SK-N-SH treated with all-trans-retinoic acid at 6 μM for 48 hours (cell line): ENCODE measurements around the gene LYL1.

Experiments used
- ATAC-seq: fragments of 200-7000 bp; cut with Tn5 transposase; 3 replicates; pipeline ENCODE4 v1.9.1; 2020; ENCODE audit warnings: mild to moderate bottlenecking, moderate library complexity
- ARNTL ChIP-seq: fragments of 450-650 bp; formaldehyde crosslinking; IDR thresholded peaks from 2 replicates; pipeline ENCODE4 v1.5.0; 2020; ENCODE audit warnings: low read depth, mild to moderate bottlenecking, moderate library complexity, borderline replicate concordance
- BACH2 ChIP-seq: fragments of 250-450 bp; sonication (Bioruptor Pico); IDR thresholded peaks from 2 replicates; pipeline ENCODE4 v1.9.0; 2021; ENCODE audit warnings: mild to moderate bottlenecking, borderline replicate concordance
- CREB5 ChIP-seq: fragments of 250-450 bp; sonication (Bioruptor Pico); IDR thresholded peaks from 2 replicates; pipeline ENCODE4 v1.5.1; 2020; ENCODE audit warnings: low read depth, mild to moderate bottlenecking, moderate library complexity
- CSDC2 ChIP-seq: fragments of 250-450 bp; sonication (Bioruptor Pico); IDR thresholded peaks from 2 replicates; pipeline ENCODE4 v1.5.0; 2020; ENCODE audit warnings: mild to moderate bottlenecking, moderate library complexity
- CSRNP3 ChIP-seq: fragments of 250-450 bp; sonication (Bioruptor Pico); IDR thresholded peaks from 2 replicates; pipeline ENCODE4 v1.5.1; 2021; ENCODE audit warnings: mild to moderate bottlenecking, moderate library complexity
- ESRRG ChIP-seq: fragments of 250-450 bp; sonication (Bioruptor Pico); IDR thresholded peaks from 2 replicates; pipeline ENCODE4 v1.6.1; 2021; ENCODE audit warnings: mild to moderate bottlenecking
- GLIS3 ChIP-seq: fragments of 250-450 bp; sonication (Bioruptor Pico); IDR thresholded peaks from 2 replicates; pipeline ENCODE4 v1.5.0; 2020; ENCODE audit warnings: mild to moderate bottlenecking, moderate library complexity
- ISL1 ChIP-seq: fragments of 250-450 bp; sonication (Bioruptor Pico); IDR thresholded peaks from 2 replicates; pipeline ENCODE4 v2.1.2; 2022; ENCODE audit warnings: mild to moderate bottlenecking, moderate library complexity
- OSR1 ChIP-seq: fragments of 250-450 bp; sonication (Bioruptor Pico); IDR thresholded peaks from 2 replicates; pipeline ENCODE4 v1.8.0; 2022; ENCODE audit warnings: moderate library complexity, mild to moderate bottlenecking, inconsistent platforms
- POU6F1 ChIP-seq: fragments of 250-450 bp; sonication (Bioruptor Pico); IDR thresholded peaks from 2 replicates; pipeline ENCODE4 v1.8.0; 2021; ENCODE audit warnings: low read depth, mild to moderate bottlenecking, moderate library complexity, borderline replicate concordance
- PPARA ChIP-seq: fragments of 250-450 bp; sonication (Bioruptor Pico); IDR thresholded peaks from 2 replicates; pipeline ENCODE4 v1.5.0; 2020; ENCODE audit warnings: mild to moderate bottlenecking, borderline replicate concordance
- RARB ChIP-seq: fragments of 250-450 bp; sonication (Bioruptor Pico); IDR thresholded peaks from 2 replicates; pipeline ENCODE4 v1.8.0; 2021; ENCODE audit warnings: mild to moderate bottlenecking, moderate library complexity
- SNAI2 ChIP-seq: fragments of 250-450 bp; sonication (Bioruptor Pico); IDR thresholded peaks from 2 replicates; pipeline ENCODE4 v1.5.0; 2020; ENCODE audit warnings: mild to moderate bottlenecking, moderate library complexity
- TCF4 ChIP-seq: fragments of 250-450 bp; sonication (Bioruptor Pico); IDR thresholded peaks from 2 replicates; pipeline ENCODE4 v1.8.0; 2021; ENCODE audit warnings: mild to moderate bottlenecking, moderate library complexity, borderline replicate concordance
- TOX ChIP-seq: fragments of 250-450 bp; sonication (Bioruptor Pico); IDR thresholded peaks from 2 replicates; pipeline ENCODE4 v1.8.0; 2021; ENCODE audit warnings: mild to moderate bottlenecking, moderate library complexity, borderline replicate concordance
- TSHZ2 ChIP-seq: fragments of 250-450 bp; sonication (Bioruptor Pico); IDR thresholded peaks from 2 replicates; pipeline ENCODE4 v1.5.0; 2020; ENCODE audit warnings: mild to moderate bottlenecking, moderate library complexity
- ZC3H10 ChIP-seq: fragments of 250-450 bp; sonication (Bioruptor Pico); IDR thresholded peaks from 2 replicates; pipeline ENCODE4 v1.5.1; 2021; ENCODE audit warnings: mild to moderate bottlenecking, moderate library complexity
- ZFP3 ChIP-seq: fragments of 250-450 bp; sonication (Bioruptor Pico); IDR thresholded peaks from 2 replicates; pipeline ENCODE4 v1.5.0; 2020; ENCODE audit warnings: mild to moderate bottlenecking, moderate library complexity
- ZFP30 ChIP-seq: fragments of 450-650 bp; formaldehyde crosslinking; IDR thresholded peaks from 2 replicates; pipeline ENCODE4 v1.5.0; 2022; ENCODE audit warnings: mild to moderate bottlenecking, moderate library complexity
- ZNF565 ChIP-seq: fragments of 450-650 bp; formaldehyde crosslinking; conservative IDR thresholded peaks from 2 replicates; pipeline ENCODE4 v1.5.0; 2020; ENCODE audit warnings: low read depth, mild to moderate bottlenecking, moderate library complexity
- ZNF70 ChIP-seq: fragments of 450-650 bp; formaldehyde crosslinking; IDR thresholded peaks from 2 replicates; pipeline ENCODE4 v1.5.0; 2020; ENCODE audit warnings: mild to moderate bottlenecking, moderate library complexity
- ZNF8 ChIP-seq: fragments of 450-650 bp; formaldehyde crosslinking; IDR thresholded peaks from 2 replicates; pipeline ENCODE4 v1.5.0; 2020; ENCODE audit warnings: mild to moderate bottlenecking, moderate library complexity

Gene LYL1

GRCh38 chr19:13122980-13123957 is 20.6 kb upstream of the LYL1 start:
- TF ChIP-seq ESRRG (CRISPR knock-in tag) = no peak
- TF ChIP-seq TSHZ2 = no peak
- no peak for TF ChIP-seq ISL1 (CRISPR knock-in tag)
- TF ChIP-seq ARNTL (CRISPR knock-in tag) = no peak
- TF ChIP-seq TCF4 (CRISPR knock-in tag) = no peak
- no peak for TF ChIP-seq ZFP3
- TF ChIP-seq ZNF8 (CRISPR knock-in tag) = no peak
- no peak for TF ChIP-seq ZFP30
- no peak for TF ChIP-seq SNAI2 (CRISPR knock-in tag)
- TF ChIP-seq TOX (CRISPR knock-in tag) = no peak
- TF ChIP-seq CREB5 (CRISPR knock-in tag) = no peak
- TF ChIP-seq OSR1 (CRISPR knock-in tag) = no peak
- TF ChIP-seq BACH2 (CRISPR knock-in tag) = no peak
- TF ChIP-seq CSRNP3 = no peak
- TF ChIP-seq PPARA (CRISPR knock-in tag) = no peak
- no peak for TF ChIP-seq ZNF565 (CRISPR knock-in tag)
- no peak for ATAC-seq

GRCh38 chr19:13122275-13122878 is 19.7 kb upstream of the LYL1 start:
- no peak for ATAC-seq
- TF ChIP-seq ARNTL (CRISPR knock-in tag) (no peak), BACH2 (CRISPR knock-in tag) (no peak), PPARA (CRISPR knock-in tag) (no peak), GLIS3 (no peak), ZC3H10 (CRISPR knock-in tag) (no peak), RARB (CRISPR knock-in tag) (no peak), ISL1 (CRISPR knock-in tag) (no peak), ZFP30 (no peak), SNAI2 (CRISPR knock-in tag) (no peak), TSHZ2 (no peak), ZNF8 (CRISPR knock-in tag) (no peak), ZFP3 (no peak), ZNF565 (CRISPR knock-in tag) (no peak), POU6F1 (CRISPR knock-in tag) (no peak), CSDC2 (CRISPR knock-in tag) (no peak), TOX (CRISPR knock-in tag) (no peak), CSRNP3 (no peak), ZNF70 (CRISPR knock-in tag) (no peak), CREB5 (CRISPR knock-in tag) (no peak), TCF4 (CRISPR knock-in tag) (no peak)
